Stomach (tissue), 9 donors: Measurements from ENCODE around the gene GNG7. TPM values are rescaled to one million over a fixed set of nuclear protein-coding genes. Genes with fewer than 3 reads are reported as not detected.

Source experiments
- DNase-seq, 2 donors: peaks; one replicate each; pipeline versions ENCODE4 v3.0.0 to v3.0.0-alpha.2; 2013 to 2019
- H3K27ac ChIP-seq, 5 donors: fragments of 200-600 bp in 4 of 5; sonication (generic) in 4 of 5; one replicate each; pipeline ENCODE4 v1.5.1; 2013 to 2019; ENCODE audit warnings: mild to moderate bottlenecking in 1 of 5, moderate library complexity in 1 of 5
- H3K27me3 ChIP-seq, 3 donors: fragments of 200-600 bp; sonication (generic); one replicate each; pipeline ENCODE4 v1.5.1; 2017 to 2019; ENCODE audit warnings: mixed run types in 1 of 3
- H3K36me3 ChIP-seq, 4 donors: fragments of 200-600 bp; sonication (generic); 1 replicate in 3 of 4; 2 replicates in 1 of 4; pipeline ENCODE4 v1.5.1; 2016 to 2019
- H3K4me1 ChIP-seq, 4 donors: fragments of 200-600 bp; sonication (generic); one replicate each; pipeline ENCODE4 v1.5.1; 2016 to 2019
- H3K4me3 ChIP-seq, 4 donors: fragments of 200-600 bp; sonication (generic) in 3 of 4; one replicate each; pipeline ENCODE4 v1.5.1; 2016 to 2019; ENCODE audit warnings: mild to moderate bottlenecking in 1 of 4
- H3K9me3 ChIP-seq, 4 donors: fragments of 200-600 bp; sonication (generic); one replicate each; pipeline ENCODE4 v1.5.1; 2016 to 2019
- EP300 ChIP-seq: sonication (generic); formaldehyde crosslinking; IDR thresholded peaks from one replicate; pipeline ENCODE4 v1.6.1; 2017; ENCODE audit warnings: antibody characterized with exemption
- POLR2A ChIP-seq, 4 donors: fragments of 450-650 bp; IDR thresholded peaks; one replicate each; pipeline ENCODE4 v1.6.1; 2016; ENCODE audit warnings: antibody characterized with exemption in 4 of 4, control low read depth in 2 of 4, mild to moderate bottlenecking in 1 of 4, moderate library complexity in 1 of 4
- POLR2AphosphoS5 ChIP-seq, 3 donors: sonication (generic); formaldehyde crosslinking; IDR thresholded peaks; one replicate each; pipeline ENCODE4 v1.6.1; 2016; ENCODE audit warnings: antibody characterized with exemption in 3 of 3
- WGBS, 5 donors: extraction: QIAGEN DNeasy Blood & Tissue Kit in 3 of 5; methylation state at CpG; one replicate each; pipeline versions ENCODE4 v1.1.5 to v1.1.7; 2013 to 2018; 5-methylcytosine and 5-hydroxymethylcytosine counted together
- intact Hi-C: fragments of 100-400 bp; cut with DNase I; formaldehyde crosslinking; loops from one replicate; pipeline ENCODE4 v1.15.1; 2023; ENCODE audit warnings: low total_unique reads
- polyA plus RNA-seq, 3 donors: library from polyadenylated mRNA; stranded (reverse); fragments of 200-250 nt; gene quantifications; one replicate each; pipeline ENCODE4 v1.2.3, GENCODE V29; 2013
- total RNA-seq, 5 donors: library from RNA; depleted of rRNA; stranded (reverse); fragments of >200 nt; gene quantifications; one replicate each; pipeline versions ENCODE4 v1.1.0 to v1.2.3, GENCODE V29; 2014 to 2016
- TF ChIP-seq, protein P1 (sequence below), 7 experiments: fragments of 450-650 bp in 4 of 7; fragments of 200-600 bp in 3 of 7; sonication (generic) in 3 of 7; IDR thresholded peaks; one replicate each; pipeline ENCODE4 v1.5.1; 2016 to 2019; ENCODE audit warnings: antibody characterized with exemption in 7 of 7, control low read depth in 2 of 7, mild to moderate bottlenecking in 1 of 7
- donor health status: healthy with polysubstance abuse.
- donor health status: Bipolar disorder and iron deficiency.
- donor health status: healthy.

GNG7 gene
- total and polyA plus RNA-seq, 8 donors: 0.58 to 15.1 (median 4.3) TPM

DNA sequence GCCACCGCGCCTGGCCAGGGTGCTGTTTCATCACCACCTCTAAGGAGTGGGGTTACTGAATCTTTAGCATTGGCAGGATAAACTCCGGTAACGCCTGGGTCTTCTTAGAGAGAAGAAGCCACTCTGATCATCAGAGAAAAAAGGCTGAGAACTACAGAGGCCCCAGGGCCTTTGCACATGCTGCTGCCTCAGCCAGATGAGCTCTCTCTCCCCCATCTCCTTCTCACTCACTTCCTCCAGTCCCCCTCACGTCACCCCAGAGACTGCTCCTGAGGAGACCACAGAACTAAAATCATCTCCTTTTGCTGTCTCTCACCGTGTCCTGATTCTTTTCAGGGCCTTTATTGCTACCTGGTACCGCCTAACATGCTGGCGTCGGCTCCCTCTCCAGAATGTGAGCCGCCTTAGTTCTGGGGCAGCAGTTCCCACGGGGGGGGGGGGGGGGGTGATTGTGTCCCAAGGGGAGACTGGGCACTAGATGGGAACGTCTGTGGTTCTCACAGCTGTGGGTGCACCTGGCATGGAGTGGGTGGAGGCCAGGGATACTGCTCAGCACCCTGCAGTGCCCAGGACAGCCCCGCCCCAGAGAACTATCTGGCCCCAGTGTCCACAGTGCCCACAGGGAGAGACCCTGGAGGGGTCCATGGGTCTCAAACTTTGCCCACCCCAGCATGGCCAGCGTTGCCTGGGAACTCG, 23.8 kb upstream of the GNG7 start:
- 70 to 75% (median 73%) methylated on average over 14 to 15 of the region's 15 CpGs for WGBS, 5 donors
- no peak overlapping the region for H3K27ac ChIP-seq
- intact Hi-C loops: no loop called here
- TF ChIP-seq POLR2A (IDR thresholded peaks at IDR 0.05) (no peak), POLR2AphosphoS5 (IDR thresholded peaks at IDR 0.05) (no peak), EP300 (no peak)
- TF ChIP-seq, protein P1, sequence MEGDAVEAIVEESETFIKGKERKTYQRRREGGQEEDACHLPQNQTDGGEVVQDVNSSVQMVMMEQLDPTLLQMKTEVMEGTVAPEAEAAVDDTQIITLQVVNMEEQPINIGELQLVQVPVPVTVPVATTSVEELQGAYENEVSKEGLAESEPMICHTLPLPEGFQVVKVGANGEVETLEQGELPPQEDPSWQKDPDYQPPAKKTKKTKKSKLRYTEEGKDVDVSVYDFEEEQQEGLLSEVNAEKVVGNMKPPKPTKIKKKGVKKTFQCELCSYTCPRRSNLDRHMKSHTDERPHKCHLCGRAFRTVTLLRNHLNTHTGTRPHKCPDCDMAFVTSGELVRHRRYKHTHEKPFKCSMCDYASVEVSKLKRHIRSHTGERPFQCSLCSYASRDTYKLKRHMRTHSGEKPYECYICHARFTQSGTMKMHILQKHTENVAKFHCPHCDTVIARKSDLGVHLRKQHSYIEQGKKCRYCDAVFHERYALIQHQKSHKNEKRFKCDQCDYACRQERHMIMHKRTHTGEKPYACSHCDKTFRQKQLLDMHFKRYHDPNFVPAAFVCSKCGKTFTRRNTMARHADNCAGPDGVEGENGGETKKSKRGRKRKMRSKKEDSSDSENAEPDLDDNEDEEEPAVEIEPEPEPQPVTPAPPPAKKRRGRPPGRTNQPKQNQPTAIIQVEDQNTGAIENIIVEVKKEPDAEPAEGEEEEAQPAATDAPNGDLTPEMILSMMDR (IDR thresholded peaks at IDR 0.05): no peak
- peaks cover 0 to 2% (median 0%) of the 10 kb centered on the region in 4 donors for H3K36me3 ChIP-seq
- DNase-seq: no peak
- peaks cover 0 to 70% (median 40%) of the 10 kb centered on the region in 3 donors for H3K27me3 ChIP-seq
- no peak overlapping the region for H3K4me3 ChIP-seq
- no peaks in the 10 kb centered on the region for H3K9me3 ChIP-seq
- H3K4me1 ChIP-seq: peaks cover 11 to 36% (median 26%) of the 10 kb centered on the region in 4 donors

DNA sequence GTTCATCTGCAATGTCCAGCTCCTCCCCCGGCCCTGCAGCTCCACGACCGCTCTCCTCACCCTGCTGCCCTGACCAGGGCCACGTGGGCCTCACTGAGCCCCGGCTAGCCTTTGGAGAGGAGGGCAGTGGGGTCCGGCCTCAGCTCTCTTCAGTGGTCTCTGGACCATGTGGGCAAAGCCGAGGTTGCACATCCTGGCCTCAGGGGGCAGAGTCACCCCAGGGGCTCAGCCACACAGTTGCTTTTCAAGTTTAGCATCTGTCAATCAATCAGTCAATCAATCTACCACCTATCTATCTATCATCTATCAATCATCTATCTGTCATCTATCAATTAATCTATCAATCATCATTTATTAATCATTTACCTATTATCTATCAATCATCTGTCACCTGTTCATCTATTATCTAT, 21.7 kb upstream of the GNG7 start:
- Histone ChIP-seq H3K9me3 (no peaks in the 10 kb centered on the region), H3K27me3 (peaks cover 5 to 90% (median 60%) of the 10 kb centered on the region in 3 donors), H3K4me1 (peaks cover 25 to 53% (median 41%) of the 10 kb centered on the region in 4 donors), H3K36me3 (no peaks in the 10 kb centered on the region), H3K27ac (peak overlapping the region in 2 of 5 donors; percentile 64 to 73), H3K4me3 (no peak overlapping the region)
- intact Hi-C loops: no loop called here
- DNase-seq: peak in 1 of 2 donors; percentile 5
- TF ChIP-seq POLR2A (IDR thresholded peaks at IDR 0.05) (no peak), EP300 (no peak), POLR2AphosphoS5 (IDR thresholded peaks at IDR 0.05) (no peak)
- TF ChIP-seq, protein P1 (IDR thresholded peaks at IDR 0.05): no peak
- WGBS, 5 donors: 51 to 81% (median 64%) methylated on average over 7 of the region's 7 CpGs

DNA sequence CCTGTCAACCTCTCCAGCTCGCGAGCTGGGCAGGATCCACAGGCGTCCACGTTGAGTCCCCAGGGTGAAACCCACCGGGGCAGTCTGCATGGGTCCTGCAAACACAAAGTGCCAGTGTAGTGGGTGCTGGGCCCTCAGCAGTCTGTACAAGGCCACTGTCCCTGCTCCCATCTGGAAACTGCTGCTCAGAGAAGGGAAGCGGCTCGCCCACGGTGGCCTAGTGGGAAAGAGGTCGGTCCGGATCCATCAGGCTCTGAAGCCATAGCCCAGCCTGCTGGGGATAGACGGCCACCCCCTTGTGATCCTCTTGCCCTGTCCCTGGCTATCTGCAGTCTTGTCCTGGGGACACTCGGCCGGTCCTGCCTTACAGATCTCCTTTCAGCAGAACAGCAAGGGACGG, 21.3 kb upstream of the GNG7 start:
- DNase-seq: no peak
- Histone ChIP-seq H3K4me3 (no peak overlapping the region), H3K27ac (peak overlapping the region; percentile 12 to 73 (median 64)), H3K27me3 (peaks cover 5 to 91% (median 60%) of the 10 kb centered on the region in 3 donors), H3K9me3 (no peaks in the 10 kb centered on the region), H3K4me1 (peaks cover 25 to 53% (median 41%) of the 10 kb centered on the region in 4 donors), H3K36me3 (no peaks in the 10 kb centered on the region)
- TF ChIP-seq POLR2A (IDR thresholded peaks at IDR 0.05) (no peak), EP300 (no peak), POLR2AphosphoS5 (IDR thresholded peaks at IDR 0.05) (no peak)
- TF ChIP-seq, protein P1 (IDR thresholded peaks at IDR 0.05): no peak
- 72 to 82% (median 78%) methylated on average over 12 to 14 of the region's 14 CpGs for WGBS, 5 donors
- intact Hi-C loops: no loop called here

DNA sequence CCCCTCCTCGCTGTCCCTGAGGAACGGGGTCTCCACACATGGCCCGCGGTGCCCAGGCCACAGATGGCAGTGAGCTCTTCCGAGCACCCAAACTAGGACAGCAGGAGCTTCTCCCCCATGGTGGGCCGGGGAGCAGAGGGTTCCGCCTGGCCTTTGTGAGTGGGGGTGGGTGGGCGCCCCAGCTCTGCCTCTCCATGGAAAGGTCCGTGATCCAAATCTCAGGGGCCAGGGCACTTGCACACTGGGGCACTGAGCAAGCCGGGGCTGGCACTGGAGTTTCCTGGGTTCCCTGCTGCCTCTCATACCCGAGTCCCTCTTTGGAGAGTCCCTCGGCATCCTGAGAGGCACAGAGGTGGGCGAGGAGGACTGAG, 20.8 kb upstream of the GNG7 start:
- no peak for DNase-seq
- Histone ChIP-seq H3K27me3 (peaks cover 5 to 90% (median 60%) of the 10 kb centered on the region in 3 donors), H3K4me3 (no peak overlapping the region), H3K36me3 (no peaks in the 10 kb centered on the region), H3K9me3 (no peaks in the 10 kb centered on the region), H3K4me1 (peaks cover 25 to 53% (median 41%) of the 10 kb centered on the region in 4 donors), H3K27ac (peak overlapping the region; percentile 12 to 73 (median 64))
- WGBS, 5 donors: 44 to 72% (median 68%) methylated on average over 10 to 13 of the region's 13 CpGs; no CpG with 5 or more reads in 1 of the 5 donors
- intact Hi-C loops: no loop called here
- TF ChIP-seq POLR2A (IDR thresholded peaks at IDR 0.05) (no peak), EP300 (no peak), POLR2AphosphoS5 (IDR thresholded peaks at IDR 0.05) (no peak)
- TF ChIP-seq, protein P1 (IDR thresholded peaks at IDR 0.05): no peak
